H9 (cell line): ENCODE measurements around the gene SEH1L. TPM values are rescaled to one million over a fixed set of nuclear protein-coding genes. Genes with fewer than 3 reads are reported as not detected.

Source experiments
- DNase-seq: peaks from one replicate; pipeline ENCODE4 v3.0.0-alpha.2; 2017
- H2AFZ ChIP-seq: one replicate; pipeline ENCODE4 v1.6.1; 2013; ENCODE audit warnings: mild to moderate bottlenecking, low read length, control low read depth, moderate library complexity
- H2AK5ac ChIP-seq: 2 replicates; pipeline ENCODE4 v1.6.1; 2013; ENCODE audit warnings: low read length, control low read depth, mixed read lengths; ENCODE audit not compliant: insufficient read length
- H2BK120ac ChIP-seq: one replicate; pipeline ENCODE4 v1.6.1; 2013; ENCODE audit warnings: low read depth, mild to moderate bottlenecking, low read length, control low read depth, inconsistent platforms; ENCODE audit not compliant: poor library complexity, severe bottlenecking
- H2BK12ac ChIP-seq: 2 replicates; pipeline ENCODE4 v1.6.1; 2013; ENCODE audit warnings: low read length, control low read depth, mixed read lengths, low read depth; ENCODE audit not compliant: insufficient read length
- H2BK15ac ChIP-seq: 2 replicates; pipeline ENCODE4 v1.6.1; 2013; ENCODE audit warnings: low read depth, low read length, control low read depth
- H2BK20ac ChIP-seq: one replicate; pipeline ENCODE4 v1.6.1; 2013; ENCODE audit warnings: low read depth, mild to moderate bottlenecking, low read length, control low read depth, inconsistent platforms; ENCODE audit not compliant: poor library complexity, severe bottlenecking
- H2BK5ac ChIP-seq: 2 replicates; pipeline ENCODE4 v1.6.1; 2013; ENCODE audit warnings: low read length, control low read depth, mixed read lengths; ENCODE audit not compliant: insufficient read length
- H3K14ac ChIP-seq: 2 replicates; pipeline ENCODE4 v1.6.1; 2013; ENCODE audit warnings: low read length, control low read depth; ENCODE audit not compliant: insufficient read depth
- H3K18ac ChIP-seq: 2 replicates; pipeline ENCODE4 v1.6.1; 2013; ENCODE audit warnings: low read depth, mild to moderate bottlenecking, mixed read lengths, low read length, control low read depth; ENCODE audit not compliant: insufficient read length
- H3K23ac ChIP-seq: 2 replicates; pipeline ENCODE4 v1.6.1; 2013; ENCODE audit warnings: low read length, control low read depth, mixed read lengths, low read depth; ENCODE audit not compliant: insufficient read length
- H3K23me2 ChIP-seq: 2 replicates; pipeline ENCODE4 v1.6.1; 2013; ENCODE audit warnings: low read depth, mild to moderate bottlenecking, mixed read lengths, low read length, control low read depth; ENCODE audit not compliant: insufficient read length, poor library complexity, severe bottlenecking
- H3K27ac ChIP-seq: 2 replicates; pipeline ENCODE4 v1.5.1; 2013; ENCODE audit warnings: low read length, control low read depth, mixed read lengths, low read depth; ENCODE audit not compliant: insufficient read length
- H3K27me3 ChIP-seq: 2 replicates; pipeline ENCODE4 v1.6.1; 2013; ENCODE audit warnings: low read length, control low read depth, inconsistent platforms; ENCODE audit not compliant: insufficient read depth
- H3K4ac ChIP-seq: 2 replicates; pipeline ENCODE4 v1.6.1; 2013; ENCODE audit warnings: low read depth, mild to moderate bottlenecking, control low read depth, inconsistent platforms, low read length, moderate library complexity
- H3K4me1 ChIP-seq: 2 replicates; pipeline ENCODE4 v1.6.1; 2013; ENCODE audit warnings: low read length, control low read depth, inconsistent platforms; ENCODE audit not compliant: insufficient read depth
- H3K4me2 ChIP-seq: 2 replicates; pipeline ENCODE4 v1.6.1; 2013; ENCODE audit warnings: low read length, control low read depth, mixed read lengths; ENCODE audit not compliant: insufficient read length, insufficient read depth
- H3K56ac ChIP-seq: 2 replicates; pipeline ENCODE4 v1.6.1; 2013; ENCODE audit warnings: low read depth, mild to moderate bottlenecking, mixed read lengths, low read length, control low read depth; ENCODE audit not compliant: insufficient read length
- H3K79me1 ChIP-seq: 2 replicates; pipeline ENCODE4 v1.6.1; 2013; ENCODE audit warnings: low read depth, mild to moderate bottlenecking, moderate library complexity, low read length, control low read depth, inconsistent platforms; ENCODE audit not compliant: insufficient read depth, poor library complexity, severe bottlenecking
- H3K79me2 ChIP-seq: 2 replicates; pipeline ENCODE4 v1.6.1; 2013; ENCODE audit warnings: low read length, control low read depth, inconsistent platforms; ENCODE audit not compliant: insufficient read depth
- H3K9ac ChIP-seq: 2 replicates; pipeline ENCODE4 v1.6.1; 2013; ENCODE audit warnings: low read length, control low read depth, mixed read lengths; ENCODE audit not compliant: insufficient read length; ENCODE audit errors: extremely low read depth
- H3K9me3 ChIP-seq: one replicate; pipeline ENCODE4 v1.6.1; 2013; ENCODE audit warnings: low read depth, low read length, inconsistent platforms; ENCODE audit not compliant: control insufficient read depth
- H3T11ph ChIP-seq: one replicate; pipeline ENCODE4 v1.6.1; 2013; ENCODE audit warnings: mild to moderate bottlenecking, low read length, control low read depth, inconsistent platforms
- H4K20me1 ChIP-seq: one replicate; pipeline ENCODE4 v1.6.1; 2013; ENCODE audit not compliant: control insufficient read depth, insufficient read length, insufficient read depth
- H4K5ac ChIP-seq: 2 replicates; pipeline ENCODE4 v1.6.1; 2013; ENCODE audit warnings: low read depth, mild to moderate bottlenecking, mixed read lengths, low read length, control low read depth; ENCODE audit not compliant: insufficient read length
- H4K8ac ChIP-seq: replicated peaks from 2 replicates; pipeline ENCODE4 v1.6.1; 2013; ENCODE audit warnings: low read length, control low read depth, mixed read lengths, low read depth; ENCODE audit not compliant: insufficient read length
- H4K91ac ChIP-seq: 2 replicates; pipeline ENCODE4 v1.6.1; 2013; ENCODE audit warnings: low read depth, mild to moderate bottlenecking, moderate library complexity, mixed read lengths, low read length, control low read depth; ENCODE audit not compliant: insufficient read length
- H3K27ac Mint-ChIP-seq, 3 experiments: 2 replicates in 2 of 3; 3 replicates in 1 of 3; pipeline ENCODE4 v1.8.0; 2020 to 2021; ENCODE audit warnings: mixed read lengths in 3 of 3, mild to moderate bottlenecking in 1 of 3, moderate library complexity in 1 of 3
- H3K27me3 Mint-ChIP-seq: 2 replicates; pipeline ENCODE4 v1.8.0; 2021; ENCODE audit warnings: low read depth, mild to moderate bottlenecking, moderate library complexity, mixed read lengths
- H3K36me3 Mint-ChIP-seq, 3 experiments: 2 replicates in 2 of 3; 3 replicates in 1 of 3; pipeline ENCODE4 v1.8.0; 2020 to 2021; ENCODE audit warnings: low read depth in 3 of 3, mixed read lengths in 3 of 3; ENCODE audit not compliant: insufficient read depth in 1 of 3
- H3K4me1 Mint-ChIP-seq, 2 experiments: 2 replicates each; pipeline ENCODE4 v1.8.0; 2020; ENCODE audit warnings: mixed read lengths in 2 of 2
- H3K4me3 Mint-ChIP-seq, 2 experiments: 2 replicates in 1 of 2; 3 replicates in 1 of 2; pipeline ENCODE4 v1.8.0; 2020 to 2021; ENCODE audit warnings: mild to moderate bottlenecking in 2 of 2, mixed read lengths in 2 of 2, moderate library complexity in 1 of 2
- H3K9me3 Mint-ChIP-seq, 2 experiments: 2 replicates in 1 of 2; 3 replicates in 1 of 2; pipeline ENCODE4 v1.8.0; 2020; ENCODE audit warnings: mild to moderate bottlenecking in 2 of 2, mixed read lengths in 2 of 2, moderate library complexity in 1 of 2
- CTCF ChIP-seq: fragments of 200-600 bp; sonication (generic); conservative IDR thresholded peaks from 3 replicates; pipeline ENCODE4 v1.8.0; 2021; ENCODE audit warnings: antibody characterized with exemption, mild to moderate bottlenecking
- WGBS: extraction: QIAGEN DNeasy Blood & Tissue Kit; methylation state at CpG from one replicate; pipeline ENCODE4 v1.1.7; 2013; ENCODE audit warnings: missing lambda C conversion rate, low lambda C conversion rate, mixed read lengths; ENCODE audit not compliant: insufficient read length; ENCODE audit errors: extremely low coverage; 5-methylcytosine and 5-hydroxymethylcytosine counted together
- total RNA-seq: library from RNA; stranded (reverse); gene quantifications from 2 replicates; pipeline ENCODE4 v1.2.1, GENCODE V29; 2021

The SEH1L gene
- total RNA-seq, 1 experiment from 2014 or later = 97.2 TPM

- Histone ChIP-seq H2BK5ac (no peak overlapping the region), H4K5ac (no peak overlapping the region), H3K4me2 (no peak overlapping the region), H3K9me3 (no peaks in the 10 kb centered on the region), H3K4ac (no peak overlapping the region), H3T11ph (no peak overlapping the region), H2BK15ac (no peak overlapping the region), H3K23me2 (no peaks in the 10 kb centered on the region), H3K4me1 (no peaks in the 10 kb centered on the region), H4K20me1 (no peaks in the 10 kb centered on the region), H4K91ac (no peak overlapping the region), H3K9ac (no peak overlapping the region), H4K8ac (no peak overlapping the region), H3K79me1 (no peaks in the 10 kb centered on the region), H2BK20ac (no peak overlapping the region), H3K27me3 (no peaks in the 10 kb centered on the region), H3K27ac (no peak overlapping the region), H3K14ac (no peak overlapping the region), H3K18ac (no peak overlapping the region), H2AK5ac (no peak overlapping the region), H2BK120ac (no peak overlapping the region), H2AFZ (no peak overlapping the region), H3K56ac (no peak overlapping the region), H2BK12ac (no peak overlapping the region), H3K23ac (no peak overlapping the region), H3K79me2 (no peaks in the 10 kb centered on the region)
- peaks cover 50 to 83% (median 71%) of the 10 kb centered on the region in 3 experiments for H3K36me3 Mint-ChIP-seq
- no CpG with 5 or more reads among the region's 4 CpGs for WGBS
- H3K4me3 Mint-ChIP-seq = no peak overlapping the region
- TF ChIP-seq CTCF = no peak
- no peaks in the 10 kb centered on the region for H3K9me3 Mint-ChIP-seq
- H3K4me1 Mint-ChIP-seq = peaks cover 0 to 2% of the 10 kb centered on the region in 2 experiments; a peak in 1 of 4 replicates
- H3K27me3 Mint-ChIP-seq = no peaks in the 10 kb centered on the region
- peak overlapping the region in 2 of 3 experiments; percentile 23 to 40; a peak in 2 of 7 replicates for H3K27ac Mint-ChIP-seq
- no peak for DNase-seq
Observed at GRCh38 chr18:12968115-12968514, 20.3 kb downstream of the SEH1L start.
